ENCODE data around the gene SHB. TPM values are rescaled to one million over a fixed set of nuclear protein-coding genes. Genes with fewer than 3 reads are reported as not detected.

Gene SHB
- total RNA-seq, 4 donors from 2014 or later, result 9.7 to 17.5 (median 14.2) TPM

GRCh38 chr9:38022203-38022895 lies 46.7 kb downstream of the SHB start:
- WGBS, 2 donors (ENCODE audit: low coverage in 1 of 2), result 75 to 91% methylated on average over 6 to 9 of the region's 17 CpGs
- ATAC-seq, result no peak
- Histone ChIP-seq H3K27ac (peak overlapping the region in 3 of 4 donors; percentile 77 to 93 (median 82)), H3K4me1 (peaks cover 7 to 89% (median 78%) of the 10 kb centered on the region in 3 donors), H3K4me3 (no peak overlapping the region), H3K36me3 (no peaks in the 10 kb centered on the region), H3K9me3 (no peaks in the 10 kb centered on the region), H3K27me3 (no peaks in the 10 kb centered on the region)
- no peak for TF ChIP-seq POLR2A (IDR thresholded peaks at IDR 0.05)
- no peak for TF ChIP-seq CTCF (IDR thresholded peaks at IDR 0.05)
- TF ChIP-seq POLR2AphosphoS5 (IDR thresholded peaks at IDR 0.05), result no peak
- TF ChIP-seq EP300 (IDR thresholded peaks at IDR 0.05), result no peak

GRCh38 chr9:38020151-38021076 lies 48.6 kb downstream of the SHB start:
- peak overlapping the region in 3 of 4 donors; percentile 64 to 79 (median 76) for H3K27ac ChIP-seq
- H3K27me3 ChIP-seq, result no peaks in the 10 kb centered on the region
- peaks cover 5 to 87% (median 77%) of the 10 kb centered on the region in 3 donors for H3K4me1 ChIP-seq
- TF ChIP-seq CTCF (IDR thresholded peaks at IDR 0.05) (peak in 1 of 4 experiments; percentile 16), POLR2A (IDR thresholded peaks at IDR 0.05) (no peak), POLR2AphosphoS5 (IDR thresholded peaks at IDR 0.05) (no peak)
- no peaks in the 10 kb centered on the region for H3K36me3 ChIP-seq
- ATAC-seq, result no peak
- WGBS, 2 donors (ENCODE audit: low coverage in 1 of 2), result 54 to 79% methylated on average over 6 to 10 of the region's 10 CpGs
- H3K9me3 ChIP-seq, result no peaks in the 10 kb centered on the region
- no peak overlapping the region for H3K4me3 ChIP-seq

GRCh38 chr9:38019731-38020130 lies 49.3 kb downstream of the SHB start:
- ATAC-seq, result no peak
- 26 to 49% methylated on average over 3 of the region's 3 CpGs for WGBS, 2 donors (ENCODE audit: low coverage in 1 of 2)

GRCh38 chr9:38018958-38019602 lies 49.9 kb downstream of the SHB start:
- no peaks in the 10 kb centered on the region for H3K9me3 ChIP-seq
- 6 to 16% methylated on average over 3 to 6 of the region's 6 CpGs for WGBS, 2 donors (ENCODE audit: low coverage in 1 of 2)
- peaks cover 5 to 73% (median 63%) of the 10 kb centered on the region in 3 donors for H3K4me1 ChIP-seq
- peak; percentile 56 for ATAC-seq
- peak overlapping the region; percentile 47 to 84 (median 78) for H3K27ac ChIP-seq
- TF ChIP-seq POLR2AphosphoS5 (IDR thresholded peaks at IDR 0.05) (no peak), EP300 (IDR thresholded peaks at IDR 0.05) (no peak), POLR2A (IDR thresholded peaks at IDR 0.05) (no peak), CTCF (IDR thresholded peaks at IDR 0.05) (no peak)
- peaks cover 0 to 8% of the 10 kb centered on the region in 2 donors for H3K36me3 ChIP-seq
- no peak overlapping the region for H3K4me3 ChIP-seq
- no peaks in the 10 kb centered on the region for H3K27me3 ChIP-seq

More at GRCh38 chr9:38019731-38020130, 49.3 kb downstream of the SHB start:
- Histone ChIP-seq H3K4me3 (no peak overlapping the region), H3K9me3 (no peaks in the 10 kb centered on the region), H3K36me3 (peaks cover 0 to 1% of the 10 kb centered on the region in 2 donors), H3K27me3 (no peaks in the 10 kb centered on the region), H3K27ac (peak overlapping the region in 3 of 4 donors; percentile 76 to 84 (median 79)), H3K4me1 (peaks cover 5 to 80% (median 70%) of the 10 kb centered on the region in 3 donors)
- TF ChIP-seq EP300 (IDR thresholded peaks at IDR 0.05) (no peak), POLR2AphosphoS5 (IDR thresholded peaks at IDR 0.05) (no peak), CTCF (IDR thresholded peaks at IDR 0.05) (no peak), POLR2A (IDR thresholded peaks at IDR 0.05) (no peak)
